GM13976 (cell line): ENCODE measurements around the gene CCDC106.

ENCODE experiments used
- DNase-seq: peaks from one replicate; pipeline ENCODE4 v3.0.0; 2012; ENCODE audit warnings: low spot score
- CTCF ChIP-seq: IDR thresholded peaks from 2 replicates; pipeline ENCODE4 v1.5.1; 2012; ENCODE audit warnings: borderline replicate concordance, mild to moderate bottlenecking; ENCODE audit not compliant: insufficient read depth; ENCODE audit errors: extremely low read depth, missing control alignments, control extremely low read depth
- in situ Hi-C: fragments of 300-500 bp; cut with MboI; formaldehyde crosslinking; loops from one replicate; pipeline ENCODE4 v1.12.0; 2022; ENCODE audit warnings: low sequenced_read_pairs, mixed read lengths, inconsistent platforms; ENCODE audit not compliant: unreplicated experiment

Gene CCDC106

GRCh38 chr19:55691561-55692481 lies 43.8 kb downstream of the CCDC106 start:
- TF ChIP-seq CTCF = no peak
- in situ Hi-C loops = no loop called here
- DNase-seq = peak; percentile 37

- peak; percentile 36 for DNase-seq
- in situ Hi-C loops = no loop called here
- no peak for TF ChIP-seq CTCF
These were observed 44.7 kb downstream of the CCDC106 start for GRCh38 chr19:55692681-55693081.

- in situ Hi-C loops = no loop called here
- no peak for TF ChIP-seq CTCF
- DNase-seq = peak; percentile 40
These were observed 45.4 kb downstream of the CCDC106 start for GRCh38 chr19:55693336-55693974.

GRCh38 chr19:55694241-55694655 lies 46.2 kb downstream of the CCDC106 start:
- in situ Hi-C loops = no loop called here
- TF ChIP-seq CTCF = no peak
- DNase-seq = no peak

GRCh38 chr19:55694656-55695491 lies 46.9 kb downstream of the CCDC106 start:
- TF ChIP-seq CTCF = no peak
- in situ Hi-C loops = no loop called here
- DNase-seq = no peak
